A549 (cell line): ENCODE measurements around the gene CMKLR1. TPM values are rescaled to one million over a fixed set of nuclear protein-coding genes. Genes with fewer than 3 reads are reported as not detected.

Experiments used
- ATAC-seq, 2 experiments: fragments of 200-7000 bp in 1 of 2; fragments of >200 bp in 1 of 2; cut with Nextera tagmentation in 1 of 2; cut with Tn5 transposase in 1 of 2; 3 replicates each; pipeline versions ENCODE4 v1.8.0 to v1.9.1; 2018 to 2020; ENCODE audit warnings: mild to moderate bottlenecking in 1 of 2, moderate library complexity in 1 of 2
- CTCF ChIA-PET: fragments of 300-600 bp; sonication (Branson Sonifier 250); formaldehyde crosslinking; extraction: SDS; loops from one replicate; lab custom pipeline; 2021; ENCODE audit warnings: antibody characterized with exemption, inconsistent platforms; lab: Yijun Ruan, JAX
- POLR2A ChIA-PET: fragments of 350-600 bp; formaldehyde crosslinking; extraction: SDS; loops from one replicate; lab custom pipeline; 2021; ENCODE audit warnings: antibody characterized with exemption, inconsistent platforms; lab: Yijun Ruan, JAX
- DNase-seq, 2 experiments: peaks; one replicate each; pipeline versions ENCODE4 v3.0.0 to v3.0.0-alpha.2; 2011 to 2016; ENCODE audit warnings: low read depth in 1 of 2, low spot score in 1 of 2
- FAIRE-seq: peaks from 2 replicates; lab custom pipeline; 2011; peaks lifted over from hg19 to GRCh38; lab: Jason Lieb, UNC
- H3K27ac ChIP-seq, 2 experiments: fragments of >200 bp; sonication (Bioruptor Twin); formaldehyde crosslinking; 3 replicates each; pipeline ENCODE4 v1.5.1; 2016 to 2017
- H3K4me1 ChIP-seq: fragments of >200 bp; sonication (Bioruptor Twin); formaldehyde crosslinking; 3 replicates; pipeline ENCODE4 v1.6.1; 2016
- H3K4me2 ChIP-seq: fragments of >200 bp; sonication (Bioruptor Twin); formaldehyde crosslinking; 3 replicates; pipeline ENCODE4 v1.6.1; 2016
- H3K4me3 ChIP-seq: fragments of >200 bp; sonication (Bioruptor Twin); formaldehyde crosslinking; 3 replicates; pipeline ENCODE4 v1.5.1; 2016
- H3K9me3 ChIP-seq: fragments of >200 bp; sonication (Bioruptor Twin); formaldehyde crosslinking; 3 replicates; pipeline ENCODE4 v1.6.1; 2016
- BHLHE40 ChIP-seq: IDR thresholded peaks from 2 replicates; pipeline ENCODE4 v1.6.1; 2012; ENCODE audit warnings: low read depth, low read length, inconsistent platforms
- CBX2 ChIP-seq: fragments of 200-600 bp; sonication (generic); IDR thresholded peaks from 2 replicates; pipeline ENCODE4 v1.6.1; 2016; ENCODE audit warnings: low read depth, mild to moderate bottlenecking, borderline replicate concordance
- CBX8 ChIP-seq: fragments of 200-600 bp; sonication (generic); IDR thresholded peaks from 2 replicates; pipeline ENCODE4 v1.6.1; 2016
- CHD2 ChIP-seq: fragments of 150-350 bp; IDR thresholded peaks from 2 replicates; pipeline ENCODE4 v1.6.1; 2014; ENCODE audit warnings: low read length; ENCODE audit not compliant: partially characterized antibody
- CHD4 ChIP-seq: fragments of 200-600 bp; sonication (generic); IDR thresholded peaks from 2 replicates; pipeline ENCODE4 v1.6.1; 2016; ENCODE audit warnings: antibody characterized with exemption, mild to moderate bottlenecking, borderline replicate concordance
- FOSB ChIP-seq: fragments of 250-450 bp; sonication (Bioruptor Pico); IDR thresholded peaks from 2 replicates; pipeline ENCODE4 v1.5.0; 2020; ENCODE audit warnings: mild to moderate bottlenecking, moderate library complexity
- HOXA7 ChIP-seq: fragments of 250-450 bp; sonication (Bioruptor Pico); IDR thresholded peaks from 2 replicates; pipeline ENCODE4 v1.5.0; 2020; ENCODE audit warnings: mild to moderate bottlenecking, moderate library complexity
- HOXB13 ChIP-seq: fragments of 250-450 bp; sonication (Bioruptor Pico); IDR thresholded peaks from 2 replicates; pipeline ENCODE4 v1.5.0; 2020; ENCODE audit warnings: low read depth, mild to moderate bottlenecking, moderate library complexity
- NFE2L2 ChIP-seq: fragments of 150-350 bp; conservative IDR thresholded peaks from 2 replicates; pipeline ENCODE4 v1.6.1; 2014; ENCODE audit warnings: low read length
- POLR2AphosphoS2 ChIP-seq: conservative IDR thresholded peaks from 2 replicates; pipeline ENCODE4 v1.6.1; 2012; ENCODE audit warnings: low read length, improper control_type of control experiment, inconsistent platforms
- RAD21 ChIP-seq, 2 experiments: fragments of >200 bp in 1 of 2; sonication (Bioruptor Twin) in 1 of 2; formaldehyde crosslinking in 1 of 2; IDR thresholded peaks in 1 of 2; conservative IDR thresholded peaks in 1 of 2; 2 replicates in 1 of 2; 3 replicates in 1 of 2; pipeline ENCODE4 v1.6.1; 2012 to 2018; ENCODE audit warnings: inconsistent platforms in 1 of 2
- RARB ChIP-seq: fragments of 250-450 bp; sonication (Bioruptor Pico); IDR thresholded peaks from 2 replicates; pipeline ENCODE4 v1.8.0; 2021; ENCODE audit warnings: mild to moderate bottlenecking, moderate library complexity
- RFX5 ChIP-seq: fragments of 450-650 bp; IDR thresholded peaks from 2 replicates; pipeline ENCODE4 v1.7.1; 2014; ENCODE audit warnings: antibody characterized with exemption, mild to moderate bottlenecking, moderate library complexity
- RNF2 ChIP-seq: fragments of 200-600 bp; sonication (generic); IDR thresholded peaks from 2 replicates; pipeline ENCODE4 v1.6.1; 2016; ENCODE audit warnings: low read depth, mild to moderate bottlenecking, antibody characterized with exemption, moderate library complexity, borderline replicate concordance
- TFCP2L1 ChIP-seq: fragments of 250-450 bp; sonication (Bioruptor Pico); IDR thresholded peaks from 2 replicates; pipeline ENCODE4 v1.5.0; 2021; ENCODE audit warnings: mild to moderate bottlenecking
- ZC3H11A ChIP-seq: fragments of 450-650 bp; IDR thresholded peaks from 2 replicates; pipeline ENCODE4 v1.6.1; 2014; ENCODE audit warnings: antibody characterized with exemption, mild to moderate bottlenecking
- ZFP36 ChIP-seq: fragments of 450-650 bp; IDR thresholded peaks from 2 replicates; pipeline ENCODE4 v1.6.1; 2014; ENCODE audit warnings: borderline replicate concordance; ENCODE audit not compliant: partially characterized antibody
- WGBS: methylation state at CpG from one replicate; pipeline ENCODE4 v1.1.6; 2017; ENCODE audit errors: missing lambda C conversion rate; 5-methylcytosine and 5-hydroxymethylcytosine counted together
- polyA plus RNA-seq, 4 experiments: library from polyadenylated mRNA; depleted of rRNA in 3 of 4; stranded (reverse); fragments of >200 nt; fragmentation: RNase III in 1 of 4; extraction: RNeasy Plus Mini Kit Qiagen cat#74134 plus additional on column Dnase treatment in 1 of 4; gene quantifications; 2 replicates in 3 of 4; 3 replicates in 1 of 4; pipeline ENCODE4 v1.2.3, GENCODE V29; 2011 to 2017
- TF ChIP-seq, protein P1 (sequence below): fragments of >200 bp; sonication (Bioruptor Twin); formaldehyde crosslinking; IDR thresholded peaks from 3 replicates; pipeline ENCODE4 v1.5.1; 2016
- TF ChIP-seq, protein P2 (sequence below): fragments of 200-600 bp; sonication (generic); IDR thresholded peaks from 2 replicates; pipeline ENCODE4 v1.6.1; 2016; ENCODE audit warnings: antibody characterized with exemption, mild to moderate bottlenecking, moderate library complexity
- TF ChIP-seq, protein P3 (sequence below): fragments of 450-650 bp; IDR thresholded peaks from 2 replicates; pipeline ENCODE4 v1.6.1; 2014; ENCODE audit warnings: antibody characterized with exemption

CMKLR1 gene
- polyA plus RNA-seq, 2 of the 4 experiments (the other 2 are of a cell fraction) = not detected

DNA sequence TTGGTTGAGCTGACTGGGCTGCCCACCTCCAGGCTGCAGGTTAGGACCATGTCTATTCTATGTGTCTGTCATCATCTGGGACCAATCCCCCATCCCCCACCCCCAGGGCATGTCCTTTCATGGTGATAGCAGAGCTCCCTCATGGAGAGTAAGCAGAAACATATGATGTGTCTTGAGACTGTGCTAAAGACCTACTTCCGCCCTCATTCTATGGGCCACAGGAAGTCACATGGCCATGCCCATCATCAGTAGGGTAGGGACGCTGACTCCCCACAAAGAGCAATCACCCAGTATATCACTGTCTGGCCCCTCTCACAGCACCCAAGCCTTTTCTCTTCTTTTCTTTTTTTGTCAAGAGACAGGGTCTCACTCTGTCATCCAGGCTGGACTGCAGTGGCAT is 99.7 kb downstream of the CMKLR1 start (continued):
- no peak for TF ChIP-seq CHD4
- no peak for TF ChIP-seq RAD21 (conservative IDR thresholded peaks at IDR 0.05 in 1 of 2, IDR thresholded peaks at IDR 0.05 in 1 of 2)
- TF ChIP-seq HOXA7 (CRISPR knock-in tag) = no peak
- TF ChIP-seq RARB = no peak
- TF ChIP-seq, protein P1, sequence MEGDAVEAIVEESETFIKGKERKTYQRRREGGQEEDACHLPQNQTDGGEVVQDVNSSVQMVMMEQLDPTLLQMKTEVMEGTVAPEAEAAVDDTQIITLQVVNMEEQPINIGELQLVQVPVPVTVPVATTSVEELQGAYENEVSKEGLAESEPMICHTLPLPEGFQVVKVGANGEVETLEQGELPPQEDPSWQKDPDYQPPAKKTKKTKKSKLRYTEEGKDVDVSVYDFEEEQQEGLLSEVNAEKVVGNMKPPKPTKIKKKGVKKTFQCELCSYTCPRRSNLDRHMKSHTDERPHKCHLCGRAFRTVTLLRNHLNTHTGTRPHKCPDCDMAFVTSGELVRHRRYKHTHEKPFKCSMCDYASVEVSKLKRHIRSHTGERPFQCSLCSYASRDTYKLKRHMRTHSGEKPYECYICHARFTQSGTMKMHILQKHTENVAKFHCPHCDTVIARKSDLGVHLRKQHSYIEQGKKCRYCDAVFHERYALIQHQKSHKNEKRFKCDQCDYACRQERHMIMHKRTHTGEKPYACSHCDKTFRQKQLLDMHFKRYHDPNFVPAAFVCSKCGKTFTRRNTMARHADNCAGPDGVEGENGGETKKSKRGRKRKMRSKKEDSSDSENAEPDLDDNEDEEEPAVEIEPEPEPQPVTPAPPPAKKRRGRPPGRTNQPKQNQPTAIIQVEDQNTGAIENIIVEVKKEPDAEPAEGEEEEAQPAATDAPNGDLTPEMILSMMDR = no peak
- TF ChIP-seq RFX5 = no peak
- TF ChIP-seq CBX8 = no peak
- TF ChIP-seq HOXB13 = no peak
- no peak for TF ChIP-seq ZFP36
- no peak for TF ChIP-seq TFCP2L1 (CRISPR knock-in tag)

DNA sequence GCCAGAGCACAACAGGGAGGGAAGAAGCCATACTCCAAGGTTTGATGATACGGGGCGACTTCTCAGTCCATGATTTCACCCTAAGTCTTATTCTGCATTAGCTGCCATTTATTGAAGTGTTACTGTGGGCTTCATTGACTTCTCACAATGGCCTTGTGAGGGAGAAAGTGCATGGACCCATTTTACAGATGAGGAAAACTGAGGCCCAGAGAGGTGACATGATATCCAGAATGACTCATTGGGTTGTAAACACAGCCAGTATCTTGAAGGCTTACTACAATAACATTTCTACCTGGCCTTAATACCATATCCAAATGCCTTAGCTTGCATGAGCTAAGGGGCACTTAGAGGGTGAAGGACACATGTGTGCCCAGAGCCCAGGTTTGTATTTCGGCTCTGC is 100.6 kb downstream of the CMKLR1 start:
- CTCF ChIA-PET = interaction anchor here (1.3 kb wide), 1 partner anchor 10 kb away, joined by 4 read pairs; no protein-coding TSS in a partner anchor
- no peak for TF ChIP-seq ZFP36
- TF ChIP-seq, protein P2, sequence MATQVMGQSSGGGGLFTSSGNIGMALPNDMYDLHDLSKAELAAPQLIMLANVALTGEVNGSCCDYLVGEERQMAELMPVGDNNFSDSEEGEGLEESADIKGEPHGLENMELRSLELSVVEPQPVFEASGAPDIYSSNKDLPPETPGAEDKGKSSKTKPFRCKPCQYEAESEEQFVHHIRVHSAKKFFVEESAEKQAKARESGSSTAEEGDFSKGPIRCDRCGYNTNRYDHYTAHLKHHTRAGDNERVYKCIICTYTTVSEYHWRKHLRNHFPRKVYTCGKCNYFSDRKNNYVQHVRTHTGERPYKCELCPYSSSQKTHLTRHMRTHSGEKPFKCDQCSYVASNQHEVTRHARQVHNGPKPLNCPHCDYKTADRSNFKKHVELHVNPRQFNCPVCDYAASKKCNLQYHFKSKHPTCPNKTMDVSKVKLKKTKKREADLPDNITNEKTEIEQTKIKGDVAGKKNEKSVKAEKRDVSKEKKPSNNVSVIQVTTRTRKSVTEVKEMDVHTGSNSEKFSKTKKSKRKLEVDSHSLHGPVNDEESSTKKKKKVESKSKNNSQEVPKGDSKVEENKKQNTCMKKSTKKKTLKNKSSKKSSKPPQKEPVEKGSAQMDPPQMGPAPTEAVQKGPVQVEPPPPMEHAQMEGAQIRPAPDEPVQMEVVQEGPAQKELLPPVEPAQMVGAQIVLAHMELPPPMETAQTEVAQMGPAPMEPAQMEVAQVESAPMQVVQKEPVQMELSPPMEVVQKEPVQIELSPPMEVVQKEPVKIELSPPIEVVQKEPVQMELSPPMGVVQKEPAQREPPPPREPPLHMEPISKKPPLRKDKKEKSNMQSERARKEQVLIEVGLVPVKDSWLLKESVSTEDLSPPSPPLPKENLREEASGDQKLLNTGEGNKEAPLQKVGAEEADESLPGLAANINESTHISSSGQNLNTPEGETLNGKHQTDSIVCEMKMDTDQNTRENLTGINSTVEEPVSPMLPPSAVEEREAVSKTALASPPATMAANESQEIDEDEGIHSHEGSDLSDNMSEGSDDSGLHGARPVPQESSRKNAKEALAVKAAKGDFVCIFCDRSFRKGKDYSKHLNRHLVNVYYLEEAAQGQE = no peak
- TF ChIP-seq FOSB (CRISPR knock-in tag) = no peak
- TF ChIP-seq ZC3H11A = no peak
- no peak for TF ChIP-seq CBX2
- TF ChIP-seq RNF2 = no peak
- no peak for TF ChIP-seq CHD2
- TF ChIP-seq, protein P3, sequence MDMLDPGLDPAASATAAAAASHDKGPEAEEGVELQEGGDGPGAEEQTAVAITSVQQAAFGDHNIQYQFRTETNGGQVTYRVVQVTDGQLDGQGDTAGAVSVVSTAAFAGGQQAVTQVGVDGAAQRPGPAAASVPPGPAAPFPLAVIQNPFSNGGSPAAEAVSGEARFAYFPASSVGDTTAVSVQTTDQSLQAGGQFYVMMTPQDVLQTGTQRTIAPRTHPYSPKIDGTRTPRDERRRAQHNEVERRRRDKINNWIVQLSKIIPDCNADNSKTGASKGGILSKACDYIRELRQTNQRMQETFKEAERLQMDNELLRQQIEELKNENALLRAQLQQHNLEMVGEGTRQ = no peak
- no peak for TF ChIP-seq POLR2AphosphoS2
- TF ChIP-seq BHLHE40 = no peak
- no peak for TF ChIP-seq NFE2L2
- TF ChIP-seq HOXB13 = no peak
- no peak for TF ChIP-seq CBX8
- H3K9me3 ChIP-seq = peaks cover 5% of the 10 kb centered on the region; the same call in 2 of the 3 replicates
- H3K27ac ChIP-seq = no peak overlapping the region
- no peaks in the 10 kb centered on the region for H3K4me1 ChIP-seq
- H3K4me2 ChIP-seq = no peak overlapping the region
- POLR2A ChIA-PET = no interaction called here
- FAIRE-seq (no peak), ATAC-seq (no peak), DNase-seq (no peak)
- no peak overlapping the region for H3K4me3 ChIP-seq
- WGBS = 42% methylated on average over 3 of the region's 3 CpGs

Other genes starting within 250 kb of the CMKLR1 start
- gene WSCD2, start 210.0 kb downstream of the CMKLR1 start, polyA plus RNA-seq (2011; rRNA removed) = not detected in 2 replicates
- not detected in 3 replicates for gene WSCD2, start 210.0 kb downstream of the CMKLR1 start, polyA plus RNA-seq (2017; fragmentation: RNase III; extraction: RNeasy Plus Mini Kit Qiagen cat#74134 plus additional on column Dnase treatment)
- gene FICD, start 176.0 kb upstream of the CMKLR1 start, polyA plus RNA-seq (2011; rRNA removed) = 1.7 and 4.8 TPM in 2 replicates
- gene FICD, start 176.0 kb upstream of the CMKLR1 start, polyA plus RNA-seq (2017; fragmentation: RNase III; extraction: RNeasy Plus Mini Kit Qiagen cat#74134 plus additional on column Dnase treatment) = 1.9 to 2.5 TPM (median 2.1 TPM) in 3 replicates
- 51.8 and 52.7 TPM in 2 replicates for gene SART3, start 221.9 kb upstream of the CMKLR1 start, polyA plus RNA-seq (2011; rRNA removed)
- 77.2 to 83.2 TPM (median 81.5 TPM) in 3 replicates for gene SART3, start 221.9 kb upstream of the CMKLR1 start, polyA plus RNA-seq (2017; fragmentation: RNase III; extraction: RNeasy Plus Mini Kit Qiagen cat#74134 plus additional on column Dnase treatment)
- 174 and 177 TPM in 2 replicates for gene ISCU, start 223.3 kb upstream of the CMKLR1 start, polyA plus RNA-seq (2011; rRNA removed)
- gene ISCU, start 223.3 kb upstream of the CMKLR1 start, polyA plus RNA-seq (2017; fragmentation: RNase III; extraction: RNeasy Plus Mini Kit Qiagen cat#74134 plus additional on column Dnase treatment) = 97.1 to 101 TPM (median 97.5 TPM) in 3 replicates